ENCODE data around the gene OR6K3. TPM values are rescaled to one million over a fixed set of nuclear protein-coding genes. Genes with fewer than 3 reads are reported as not detected.
"Not testable (repeated sequence)": the region's sequence is repeated elsewhere in the genome, so short reads cannot be mapped to it uniquely, and the experiment has no call there.

Gene OR6K3
- total RNA-seq, 2 donors from 2014 or later = not detected

DNA sequence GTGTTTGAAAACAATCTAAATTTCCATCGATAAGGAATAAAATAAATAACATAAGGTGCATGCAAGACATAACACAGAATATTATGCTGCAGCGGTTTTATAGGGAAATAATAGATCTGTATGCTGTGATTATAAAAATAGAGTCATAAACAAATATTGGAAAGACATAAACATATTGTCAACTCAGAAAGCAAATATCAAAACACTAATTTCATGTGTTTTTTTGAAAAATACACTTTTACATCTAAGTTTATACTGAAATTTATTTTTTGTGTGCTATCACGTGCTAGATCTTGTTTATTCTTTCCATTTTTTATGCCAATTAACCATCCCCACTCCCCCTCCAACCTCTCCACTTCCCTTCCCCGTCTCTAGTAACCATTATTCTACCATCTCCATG lies 9.4 kb downstream of the OR6K3 start:
- ATAC-seq = no peak
- peaks cover 26% of the 10 kb centered on the region for H3K27me3 Mint-ChIP-seq
- no peaks in the 10 kb centered on the region for H3K36me3 Mint-ChIP-seq (ENCODE audit: low read depth)
- DNase-seq = no peak
- H3K9me3 ChIP-seq (ENCODE audit: control insufficient read depth, low read length, poor library complexity, severe bottlenecking) = no peaks in the 10 kb centered on the region
- H3K4me3 Mint-ChIP-seq = no peak overlapping the region
- no peaks in the 10 kb centered on the region for H3K4me1 Mint-ChIP-seq
- no peak overlapping the region for H3K27ac Mint-ChIP-seq

DNA sequence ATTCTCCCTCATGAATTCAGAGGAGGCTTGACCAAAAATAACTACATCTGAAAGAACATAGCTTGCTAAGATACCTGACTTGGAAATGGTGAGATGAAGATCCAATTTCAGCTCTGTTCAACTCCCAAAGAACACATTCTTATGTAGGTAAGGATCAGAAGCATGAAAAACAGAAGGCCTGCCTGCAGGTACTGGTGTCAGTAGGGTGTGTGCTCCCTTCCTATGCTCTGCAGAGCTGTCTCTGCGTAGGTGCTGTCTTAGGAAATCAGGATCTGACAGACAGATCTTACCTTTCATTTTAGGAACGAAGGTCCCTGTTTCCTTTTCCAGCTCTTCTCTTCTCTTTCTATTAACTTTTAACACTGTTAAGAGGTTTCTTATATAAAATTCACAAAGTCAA lies 14.4 kb downstream of the OR6K3 start:
- Mint-ChIP-seq H3K27me3 (peaks cover 2% of the 10 kb centered on the region), H3K36me3 (ENCODE audit: low read depth) (no peaks in the 10 kb centered on the region), H3K27ac (no peak overlapping the region)

DNA sequence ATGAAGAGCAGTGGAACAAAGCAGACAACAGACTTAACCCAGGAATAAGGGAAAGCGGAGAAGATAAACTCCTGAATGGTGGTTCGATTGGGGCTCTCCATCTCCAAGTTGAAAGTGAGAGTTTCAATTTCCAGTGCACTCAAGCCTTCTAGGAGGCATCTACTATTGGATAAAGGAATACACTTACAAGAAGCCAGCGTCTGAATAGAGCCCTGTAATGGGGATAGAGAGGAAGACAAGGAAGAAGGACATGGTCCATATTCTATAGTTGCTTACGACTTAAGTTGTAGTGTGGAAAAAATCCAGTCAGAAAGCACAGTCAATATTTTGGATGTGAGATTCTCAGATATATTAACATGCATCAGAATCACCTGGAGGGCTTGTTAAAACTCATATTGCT lies 20.0 kb downstream of the OR6K3 start, which contains the start of gene OR6K2:
TSS of gene OR6K2 (minus strand) at position 101 of the 400 bp plus-strand sequence. CDS start at position 101, 0 bp downstream.
- Mint-ChIP-seq H3K4me1 (no peaks in the 10 kb centered on the region), H3K4me3 (no peak within 1 kb of the TSS), H3K27me3 (peaks cover 14% of the 10 kb centered on the region), H3K36me3 (ENCODE audit: low read depth) (no peaks in the 10 kb centered on the region), H3K27ac (no peak within 1 kb of the TSS)
- DNase-seq = no peak
- no peaks in the 10 kb centered on the region for H3K9me3 ChIP-seq (ENCODE audit: control insufficient read depth, low read length, poor library complexity, severe bottlenecking)
- no peak for ATAC-seq

More for the DNA sequence above, 14.4 kb downstream of the OR6K3 start:
- Mint-ChIP-seq H3K4me1 (no peaks in the 10 kb centered on the region), H3K4me3 (no peak overlapping the region)
- no peak for ATAC-seq
- no peaks in the 10 kb centered on the region for H3K9me3 ChIP-seq (ENCODE audit: control insufficient read depth, low read length, poor library complexity, severe bottlenecking)
- DNase-seq = no peak

DNA sequence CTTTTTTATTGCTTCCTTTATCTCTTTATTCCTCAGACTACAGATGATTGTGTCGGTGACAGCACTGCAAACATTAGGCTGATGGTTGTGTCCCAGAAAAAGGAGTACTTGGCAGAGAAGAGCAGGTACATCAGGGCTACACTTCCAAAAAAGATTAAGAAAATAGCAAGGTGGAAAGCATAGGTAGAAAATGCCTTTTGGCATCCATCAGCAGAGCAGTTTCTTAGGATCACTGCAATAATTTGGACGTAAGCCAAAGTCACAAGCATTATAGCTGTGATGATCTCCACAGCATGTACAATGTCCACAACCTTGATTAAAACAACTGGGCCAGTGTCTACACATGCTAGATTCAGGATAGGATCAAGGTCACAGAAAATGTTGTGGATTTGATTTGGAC lies 25.9 kb downstream of the OR6K3 start:
- H3K9me3 ChIP-seq (ENCODE audit: control insufficient read depth, low read length, poor library complexity, severe bottlenecking) = no peaks in the 10 kb centered on the region
- Mint-ChIP-seq H3K27ac (no peak overlapping the region), H3K4me1 (no peaks in the 10 kb centered on the region), H3K4me3 (no peak overlapping the region), H3K27me3 (peaks cover 13% of the 10 kb centered on the region), H3K36me3 (ENCODE audit: low read depth) (peaks cover 2% of the 10 kb centered on the region)
- ATAC-seq (no peak), DNase-seq (no peak)

DNA sequence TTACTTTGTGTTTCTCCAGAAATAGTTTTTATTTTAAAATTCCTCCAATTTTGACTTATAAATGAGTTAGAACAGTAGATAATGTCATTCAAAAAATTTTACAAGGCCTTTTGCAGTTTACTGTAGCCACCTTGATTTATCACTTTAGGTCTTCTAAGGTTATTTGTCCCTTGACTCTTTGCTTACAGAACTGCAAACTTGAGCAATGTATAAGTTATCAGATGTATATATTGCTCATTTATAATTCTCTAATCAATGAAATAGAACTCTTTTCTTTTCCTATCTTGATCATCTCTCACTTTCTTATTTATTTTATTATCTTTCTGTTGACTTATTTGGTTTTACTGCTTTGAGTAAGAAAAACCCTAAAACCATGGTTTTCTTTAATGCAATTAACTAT lies 28.2 kb downstream of the OR6K3 start:
- Mint-ChIP-seq H3K4me1 (no peaks in the 10 kb centered on the region), H3K27me3 (peaks cover 7% of the 10 kb centered on the region), H3K36me3 (ENCODE audit: low read depth) (peaks cover 2% of the 10 kb centered on the region), H3K27ac (no peak overlapping the region), H3K4me3 (no peak overlapping the region)
- no peak for DNase-seq
- H3K9me3 ChIP-seq (ENCODE audit: control insufficient read depth, low read length, poor library complexity, severe bottlenecking) = no peaks in the 10 kb centered on the region
- ATAC-seq = no peak

DNA sequence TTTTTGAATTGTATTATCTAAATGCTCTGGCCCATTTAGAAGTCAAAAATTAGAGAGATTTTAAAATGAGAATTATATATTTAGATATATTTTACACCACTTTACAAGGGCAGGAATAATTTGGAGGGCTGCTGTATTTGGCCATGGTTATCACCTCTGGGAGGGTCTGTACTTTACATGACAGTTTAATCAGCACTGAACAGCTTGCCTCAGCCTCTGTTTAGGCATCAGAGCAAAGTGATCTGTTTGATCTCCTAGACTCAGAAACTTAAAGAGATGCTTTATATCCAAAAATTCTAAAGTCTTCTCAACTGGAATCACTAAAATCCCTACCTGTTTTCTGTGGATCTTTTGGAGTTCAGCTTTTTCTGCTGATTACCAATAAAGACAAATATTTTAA lies 28.6 kb downstream of the OR6K3 start:
- Mint-ChIP-seq H3K27me3 (peaks cover 11% of the 10 kb centered on the region), H3K27ac (no peak overlapping the region), H3K36me3 (ENCODE audit: low read depth) (peaks cover 2% of the 10 kb centered on the region), H3K4me3 (no peak overlapping the region), H3K4me1 (no peaks in the 10 kb centered on the region)
- DNase-seq (no peak), ATAC-seq (no peak)
- no peaks in the 10 kb centered on the region for H3K9me3 ChIP-seq (ENCODE audit: control insufficient read depth, low read length, poor library complexity, severe bottlenecking)

DNA sequence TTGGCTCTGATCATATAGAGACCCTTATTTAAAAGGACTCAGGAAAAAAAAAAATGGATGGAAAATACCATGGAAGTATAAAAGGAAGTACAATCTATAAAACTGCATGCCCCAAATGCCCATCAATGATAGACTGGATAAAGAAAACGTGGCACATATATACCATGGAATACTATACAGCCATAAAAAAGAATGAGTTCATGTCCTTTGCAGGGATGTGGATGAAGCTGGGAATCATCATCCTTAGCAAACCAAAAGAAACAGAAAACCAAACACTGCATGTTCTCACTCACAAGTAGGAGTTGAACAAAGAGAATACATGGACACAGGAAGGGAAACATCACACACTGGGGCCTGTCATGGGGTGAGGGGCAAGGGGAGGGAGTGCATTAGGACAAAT lies 29.4 kb downstream of the OR6K3 start:
- not testable (repeated sequence) for H3K9me3 ChIP-seq (ENCODE audit: control insufficient read depth, low read length, poor library complexity, severe bottlenecking); H3K36me3 Mint-ChIP-seq (ENCODE audit: low read depth); H3K4me1 Mint-ChIP-seq; ATAC-seq; H3K4me3 Mint-ChIP-seq; DNase-seq; H3K27ac Mint-ChIP-seq
- H3K27me3 Mint-ChIP-seq = peaks cover 18% of the 10 kb centered on the region

DNA sequence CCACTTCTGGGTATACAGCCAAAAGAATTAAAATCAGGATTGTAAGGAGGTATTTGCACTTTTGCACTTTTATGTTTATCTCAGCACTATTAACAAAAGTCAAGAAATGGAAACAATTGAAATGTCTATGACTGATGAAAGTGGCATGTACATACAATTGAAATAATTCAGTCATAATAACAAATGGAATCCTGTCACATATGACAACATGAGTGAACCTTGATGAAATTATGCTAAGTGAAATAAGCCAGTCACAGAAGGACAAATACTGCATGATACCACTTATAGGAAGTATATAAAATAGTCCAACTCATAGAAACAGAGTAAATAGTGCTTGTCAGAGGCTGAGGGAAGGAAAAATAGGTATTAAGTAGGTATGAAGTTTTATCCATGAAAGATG lies 30.6 kb downstream of the OR6K3 start:
- Mint-ChIP-seq H3K27me3 (peaks cover 23% of the 10 kb centered on the region), H3K4me1 (no peaks in the 10 kb centered on the region), H3K4me3 (no peak overlapping the region), H3K27ac (no peak overlapping the region), H3K36me3 (ENCODE audit: low read depth) (no peaks in the 10 kb centered on the region)
- DNase-seq = no peak
- ATAC-seq = no peak
- H3K9me3 ChIP-seq (ENCODE audit: control insufficient read depth, low read length, poor library complexity, severe bottlenecking) = no peaks in the 10 kb centered on the region

DNA sequence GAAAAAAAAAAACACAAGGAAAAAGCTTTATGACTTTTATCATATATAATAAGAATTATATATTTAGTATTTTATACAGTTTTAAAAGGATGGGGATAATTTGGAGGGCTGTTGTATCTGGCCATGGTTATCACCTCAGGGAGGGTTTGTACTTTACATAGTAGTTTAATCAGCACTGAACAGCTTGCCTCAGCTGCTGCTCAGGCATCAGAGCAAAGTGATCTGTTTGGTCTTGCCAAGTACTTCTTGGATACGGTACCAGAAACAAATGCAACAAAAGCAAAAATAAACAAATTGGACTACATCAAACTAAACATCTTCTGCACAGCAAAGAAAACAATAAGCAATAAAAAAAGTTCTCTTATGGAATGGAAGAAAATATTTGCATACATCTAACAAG lies 31.4 kb downstream of the OR6K3 start:
- Mint-ChIP-seq H3K27ac (no peak overlapping the region), H3K4me1 (no peaks in the 10 kb centered on the region), H3K36me3 (ENCODE audit: low read depth) (no peaks in the 10 kb centered on the region), H3K27me3 (peaks cover 24% of the 10 kb centered on the region), H3K4me3 (no peak overlapping the region)
- DNase-seq (no peak), ATAC-seq (no peak)
- no peaks in the 10 kb centered on the region for H3K9me3 ChIP-seq (ENCODE audit: control insufficient read depth, low read length, poor library complexity, severe bottlenecking)

DNA sequence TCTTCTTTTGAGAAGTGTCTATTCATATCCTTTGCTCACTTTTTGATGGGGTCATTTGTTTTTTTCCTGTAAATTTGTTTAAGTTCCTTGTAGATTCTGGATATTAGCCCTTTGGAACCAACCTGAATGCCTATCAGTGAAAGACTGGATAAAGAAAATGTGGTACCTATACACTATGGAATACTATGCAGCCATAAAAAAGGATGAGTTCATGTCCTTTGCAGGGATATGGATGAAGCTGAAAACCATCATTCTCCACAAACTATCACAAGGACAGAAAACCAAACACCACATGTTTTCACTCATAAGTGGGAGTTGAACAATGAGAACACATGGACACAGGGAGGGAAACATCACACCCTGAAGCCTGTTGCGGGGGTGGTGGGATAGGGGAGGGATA lies 32.2 kb downstream of the OR6K3 start:
- ATAC-seq; H3K9me3 ChIP-seq (ENCODE audit: control insufficient read depth, low read length, poor library complexity, severe bottlenecking); H3K27ac Mint-ChIP-seq; H3K36me3 Mint-ChIP-seq (ENCODE audit: low read depth); DNase-seq; H3K4me3 Mint-ChIP-seq; H3K4me1 Mint-ChIP-seq: not testable (repeated sequence)
- peaks cover 30% of the 10 kb centered on the region for H3K27me3 Mint-ChIP-seq

DNA sequence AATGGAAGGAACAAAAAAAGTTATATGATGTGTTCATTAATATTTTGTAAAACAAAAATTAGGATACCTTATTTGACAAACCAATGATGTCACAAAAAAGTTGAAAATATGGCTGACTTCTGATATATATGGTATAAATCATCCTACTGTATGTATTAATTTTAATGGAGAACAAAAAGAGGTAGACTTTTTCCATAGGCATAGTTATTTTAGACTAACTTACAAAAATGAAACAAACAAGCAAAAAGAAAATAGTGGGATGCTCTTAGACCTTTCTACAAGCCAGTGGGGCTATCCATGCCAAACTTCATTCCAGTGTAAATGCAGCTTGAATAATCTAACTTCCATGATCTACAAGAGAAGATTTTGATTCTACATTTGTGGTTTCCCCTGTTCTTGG lies 33.5 kb downstream of the OR6K3 start:
- H3K9me3 ChIP-seq (ENCODE audit: control insufficient read depth, low read length, poor library complexity, severe bottlenecking) = no peaks in the 10 kb centered on the region
- H3K27ac Mint-ChIP-seq = no peak overlapping the region
- peaks cover 5% of the 10 kb centered on the region for H3K36me3 Mint-ChIP-seq (ENCODE audit: low read depth)
- no peak overlapping the region for H3K4me3 Mint-ChIP-seq
- H3K4me1 Mint-ChIP-seq = peaks cover 3% of the 10 kb centered on the region
- no peak for DNase-seq
- ATAC-seq = no peak
- peaks cover 40% of the 10 kb centered on the region for H3K27me3 Mint-ChIP-seq

DNA sequence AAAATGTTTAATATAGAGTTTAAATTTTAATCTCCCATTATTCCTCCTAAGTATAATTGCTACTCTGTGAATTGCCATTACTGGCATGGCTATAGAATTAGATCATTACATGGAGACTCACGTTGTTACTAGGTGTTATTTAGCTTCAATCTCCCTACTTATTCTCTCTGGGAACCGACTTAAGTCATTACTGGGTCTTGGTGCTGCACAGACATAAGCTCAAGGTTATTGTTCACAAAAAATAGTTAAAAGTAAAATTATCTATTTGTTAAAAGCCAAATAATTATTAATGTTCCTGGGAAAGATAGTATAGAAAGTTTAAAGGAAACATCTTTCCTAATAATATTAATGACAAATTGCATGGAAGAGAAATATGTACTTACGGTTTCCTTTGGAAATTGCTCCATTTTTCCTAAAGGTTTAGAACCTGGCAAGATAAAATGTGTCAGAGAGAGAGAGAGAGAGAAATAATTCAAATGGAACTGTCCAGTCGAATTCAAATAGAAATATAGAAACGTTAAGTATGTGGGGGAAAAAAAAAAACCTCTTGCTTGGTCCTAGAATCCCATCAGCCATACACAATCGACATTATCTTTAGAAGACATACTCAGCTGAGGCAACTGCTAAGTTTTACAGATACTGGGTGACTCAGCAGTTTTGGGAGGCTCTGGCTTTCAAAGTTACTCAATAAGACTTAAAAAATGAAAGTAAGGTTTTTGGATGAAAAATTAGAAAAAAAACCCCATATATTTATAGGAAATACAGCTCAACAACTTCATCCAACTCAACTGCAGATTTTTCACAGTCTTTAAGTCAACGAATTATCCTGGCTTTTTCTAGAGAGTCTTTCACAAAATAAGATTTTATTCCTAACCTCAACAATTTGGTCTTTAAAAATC lies 34.2 kb downstream of the OR6K3 start, which contains the start of gene SPTA1:
TSS of gene SPTA1 (minus strand) at position 605 of the 899 bp plus-strand sequence. CDS start at position 407, 198 bp downstream.
- H3K36me3 Mint-ChIP-seq (ENCODE audit: low read depth) = peaks cover 5% of the 10 kb centered on the region
- peaks cover 44% of the 10 kb centered on the region for H3K27me3 Mint-ChIP-seq
- peaks cover 3% of the 10 kb centered on the region for H3K4me1 Mint-ChIP-seq

DNA sequence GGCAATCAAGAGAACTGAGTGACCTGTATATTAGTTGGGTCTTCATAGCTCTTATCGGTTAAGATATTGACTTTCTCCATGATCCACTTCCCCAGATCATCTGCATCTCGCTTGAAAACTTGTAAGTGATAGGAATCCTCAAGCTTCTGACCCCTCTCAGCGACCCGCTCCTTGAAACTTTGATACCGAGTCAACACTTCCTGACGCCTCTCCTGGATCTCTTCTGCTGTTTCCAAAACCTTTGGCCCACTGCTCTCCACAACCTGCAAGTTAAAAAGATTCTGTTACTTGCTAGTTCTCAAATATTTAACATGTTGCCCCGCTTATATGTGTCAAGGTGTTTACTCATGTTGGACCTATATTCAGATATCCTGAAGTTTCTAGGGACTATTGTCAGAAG lies 35.4 kb downstream of the OR6K3 start:
- H3K27ac Mint-ChIP-seq = no peak overlapping the region
- H3K4me3 Mint-ChIP-seq = no peak overlapping the region
- peaks cover 45% of the 10 kb centered on the region for H3K27me3 Mint-ChIP-seq
- H3K9me3 ChIP-seq (ENCODE audit: control insufficient read depth, low read length, poor library complexity, severe bottlenecking) = no peaks in the 10 kb centered on the region
- peaks cover 3% of the 10 kb centered on the region for H3K4me1 Mint-ChIP-seq
- H3K36me3 Mint-ChIP-seq (ENCODE audit: low read depth) = peaks cover 5% of the 10 kb centered on the region
- no peak for ATAC-seq
- no peak for DNase-seq

More for the DNA sequence above, 34.2 kb downstream of the OR6K3 start, which contains the start of gene SPTA1:
- H3K4me3 Mint-ChIP-seq = no peak within 1 kb of the TSS
- no peak within 1 kb of the TSS for H3K27ac Mint-ChIP-seq
- ATAC-seq (no peak), DNase-seq (no peak)
- H3K9me3 ChIP-seq (ENCODE audit: control insufficient read depth, low read length, poor library complexity, severe bottlenecking) = no peaks in the 10 kb centered on the region

DNA sequence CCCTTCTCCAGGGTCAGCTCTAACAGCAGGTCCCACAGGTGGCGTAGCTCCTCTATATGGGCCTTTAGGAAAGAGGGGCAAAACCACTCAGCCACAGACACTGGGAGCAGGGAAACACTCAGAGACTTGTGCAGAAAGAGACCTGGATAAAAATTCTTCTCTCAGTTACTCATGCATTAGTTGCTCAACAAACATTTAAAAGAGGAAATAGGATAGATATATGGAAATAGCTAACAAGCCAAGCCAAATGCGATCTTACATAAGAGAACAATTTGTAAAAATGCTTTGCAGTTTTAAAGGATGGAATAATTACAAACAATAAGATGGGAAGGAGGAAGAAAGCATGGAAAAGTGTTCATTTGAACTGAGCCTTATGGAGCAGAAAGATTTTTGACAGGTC lies 38.9 kb downstream of the OR6K3 start:
- ATAC-seq (no peak), DNase-seq (no peak)
- Mint-ChIP-seq H3K27ac (no peak overlapping the region), H3K4me3 (no peak overlapping the region), H3K36me3 (ENCODE audit: low read depth) (peaks cover 9% of the 10 kb centered on the region), H3K4me1 (peaks cover 6% of the 10 kb centered on the region), H3K27me3 (peaks cover 61% of the 10 kb centered on the region)
- no peaks in the 10 kb centered on the region for H3K9me3 ChIP-seq (ENCODE audit: control insufficient read depth, low read length, poor library complexity, severe bottlenecking)

Data from T-helper 17 cell (primary cell).